Epithelial cell of esophagus (primary cell): ENCODE data around the gene ZNF254.

Experiments
- DNase-seq: peaks from one replicate; pipeline ENCODE4 v3.0.0; 2010; ENCODE audit warnings: low read depth
- H3K4me3 ChIP-seq: 2 replicates; pipeline ENCODE4 v1.5.1; 2011; ENCODE audit warnings: mild to moderate bottlenecking, low read length, control low read depth
- CTCF ChIP-seq: IDR thresholded peaks from 2 replicates; pipeline ENCODE4 v1.5.1; 2011; ENCODE audit warnings: low read depth, mild to moderate bottlenecking, low read length, control low read depth, inconsistent platforms; ENCODE audit not compliant: insufficient read depth; ENCODE audit errors: missing control alignments

The ZNF254 gene

DNA sequence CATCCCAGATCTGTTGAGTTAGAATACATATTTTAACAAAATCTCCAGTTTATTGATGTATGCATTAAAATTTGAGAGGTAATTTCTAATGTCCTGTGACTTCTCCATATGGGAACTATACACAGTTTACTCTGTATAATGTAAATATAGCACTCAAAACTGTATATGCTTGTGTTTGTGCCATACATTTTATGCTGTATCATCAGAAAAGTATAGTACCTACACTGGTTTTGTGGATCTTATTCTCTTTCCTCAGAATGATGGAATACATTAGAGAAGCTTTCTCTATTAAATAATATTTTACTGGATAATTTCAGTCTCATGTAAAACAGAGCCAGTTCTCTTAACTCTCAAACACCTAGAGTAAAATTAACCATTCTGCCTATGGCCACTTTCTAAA, 53.6 kb downstream of the ZNF254 start:
- no peak for TF ChIP-seq CTCF
- no peak for DNase-seq
- H3K4me3 ChIP-seq = no peak overlapping the region

DNA sequence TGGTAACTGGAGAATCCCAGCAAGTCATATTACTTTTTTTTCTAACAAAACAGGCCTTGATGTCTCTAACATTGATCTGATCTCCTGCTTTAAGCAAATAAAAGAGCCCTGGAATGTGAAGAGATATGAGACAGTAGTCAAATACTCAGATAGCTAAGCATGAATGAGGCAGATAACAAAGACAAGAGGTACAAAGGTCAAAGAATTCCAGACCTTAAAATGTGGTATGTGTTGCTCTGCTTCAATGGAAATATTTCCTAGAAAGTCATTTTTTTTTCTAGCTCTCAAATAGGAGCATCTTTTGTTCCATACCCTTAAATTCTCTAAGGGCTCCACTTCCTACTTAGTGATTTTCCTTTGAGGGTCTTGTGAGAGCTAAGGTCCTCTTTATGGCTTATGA, 54.6 kb downstream of the ZNF254 start:
- no peak for TF ChIP-seq CTCF
- no peak overlapping the region for H3K4me3 ChIP-seq
- DNase-seq = no peak

DNA sequence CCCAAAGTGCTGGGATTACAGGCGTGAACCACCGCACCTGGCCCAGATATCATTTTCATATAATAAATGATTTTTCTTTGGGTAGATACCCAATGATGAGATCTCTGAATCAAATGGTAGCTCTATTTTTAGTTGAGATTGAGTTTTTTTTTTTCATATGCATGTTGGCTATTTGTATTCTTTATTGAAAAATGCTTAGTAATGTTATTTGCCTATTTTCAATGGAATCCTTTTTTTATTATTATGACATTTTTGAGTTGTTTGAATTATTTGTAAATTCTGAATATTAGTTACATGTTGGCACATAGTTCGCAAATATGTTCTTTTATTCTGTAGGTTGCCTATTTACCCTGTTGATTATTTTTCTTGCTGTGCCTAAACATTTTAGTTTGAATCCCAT, 55.8 kb downstream of the ZNF254 start:
- TF ChIP-seq CTCF = no peak
- H3K4me3 ChIP-seq = no peak overlapping the region
- DNase-seq = no peak

- no peak overlapping the region for H3K4me3 ChIP-seq
- peak; percentile 71 for TF ChIP-seq CTCF
- DNase-seq = peak; percentile 55
Measured at GRCh38 chr19:24159707-24160106, 72.7 kb downstream of the ZNF254 start.

DNA sequence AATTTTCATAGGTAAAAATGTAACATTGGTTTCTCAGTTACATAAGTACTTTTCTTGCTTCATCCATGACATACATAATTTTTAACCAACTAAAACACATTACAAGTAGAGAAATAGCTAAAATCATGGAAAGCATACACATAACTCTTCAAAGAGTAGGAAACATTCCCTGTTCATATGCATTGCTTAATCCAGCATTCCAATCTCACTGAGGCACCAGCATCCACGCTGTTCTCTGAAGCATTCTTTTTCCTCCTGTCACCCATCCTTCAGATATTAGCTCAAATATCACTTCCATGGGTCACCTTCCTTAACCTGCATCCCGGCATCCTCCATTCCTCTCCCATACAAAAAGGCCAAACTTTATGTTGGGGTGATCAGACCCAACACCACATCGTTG, 79.1 kb downstream of the ZNF254 start:
- TF ChIP-seq CTCF = no peak
- peak; percentile 27 for DNase-seq

GRCh38 chr19:24173882-24174281, 86.9 kb downstream of the ZNF254 start:
- no peak for DNase-seq
- no peak overlapping the region for H3K4me3 ChIP-seq
- TF ChIP-seq CTCF = no peak

More for the DNA sequence above, 79.1 kb downstream of the ZNF254 start:
- no peak overlapping the region for H3K4me3 ChIP-seq

- DNase-seq = no peak
- H3K4me3 ChIP-seq = no peak overlapping the region
- TF ChIP-seq CTCF = no peak
Measured at GRCh38 chr19:24177686-24178085, 90.7 kb downstream of the ZNF254 start.
